CD14-positive monocyte (primary cell): ENCODE results near the gene PTPRO. TPM values are rescaled to one million over a fixed set of nuclear protein-coding genes. Genes with fewer than 3 reads are reported as not detected.

Source experiments
- DNase-seq, 3 donors: peaks; one replicate each; pipeline ENCODE4 v3.0.0-alpha.2; 2011 to 2022
- H2AFZ ChIP-seq: 2 replicates; pipeline ENCODE4 v1.6.0; 2012; ENCODE audit warnings: mild to moderate bottlenecking, low read depth, low read length, inconsistent platforms; ENCODE audit not compliant: insufficient read depth, poor library complexity, severe bottlenecking
- H3K27ac ChIP-seq, 2 donors: 1 replicate in 1 of 2; 2 replicates in 1 of 2; pipeline ENCODE4 v1.5.1; 2012 to 2013; ENCODE audit warnings: low read length in 2 of 2, control low read depth in 1 of 2, inconsistent platforms in 1 of 2, low read depth in 1 of 2, mild to moderate bottlenecking in 1 of 2
- H3K27me3 ChIP-seq, 2 donors: one replicate each; pipeline versions ENCODE4 v1.6.0 to v1.6.1; 2011 to 2013; ENCODE audit warnings: low read length in 2 of 2; ENCODE audit not compliant: control insufficient read depth in 2 of 2, insufficient read depth in 2 of 2
- H3K36me3 ChIP-seq, 2 donors: replicated peaks in 1 of 2; 1 replicate in 1 of 2; 2 replicates in 1 of 2; pipeline versions ENCODE4 v1.5.1 to v1.6.1; 2012 to 2013; ENCODE audit warnings: low read length in 2 of 2, control low read depth in 1 of 2, inconsistent platforms in 1 of 2, mild to moderate bottlenecking in 1 of 2; ENCODE audit not compliant: insufficient read depth in 2 of 2, control insufficient read depth in 1 of 2
- H3K4me1 ChIP-seq, 2 donors: 1 replicate in 1 of 2; 2 replicates in 1 of 2; pipeline versions ENCODE4 v1.5.1 to v1.6.1; 2012 to 2013; ENCODE audit warnings: low read length in 2 of 2, control low read depth in 1 of 2, inconsistent platforms in 1 of 2, mild to moderate bottlenecking in 1 of 2, moderate library complexity in 1 of 2; ENCODE audit not compliant: insufficient read depth in 2 of 2, control insufficient read depth in 1 of 2
- H3K4me2 ChIP-seq: replicated peaks from 2 replicates; pipeline ENCODE3; 2012; ENCODE audit warnings: low read length, moderate library complexity, mild to moderate bottlenecking; ENCODE audit not compliant: poor library complexity, severe bottlenecking; ENCODE audit errors: extremely low read depth
- H3K4me3 ChIP-seq, 3 experiments: fragments of 200-600 bp in 1 of 3; sonication (generic) in 1 of 3; replicated peaks in 1 of 3; 1 replicate in 2 of 3; 2 replicates in 1 of 3; pipeline ENCODE4 v1.5.1; 2011 to 2013; ENCODE audit warnings: low read length in 3 of 3, mild to moderate bottlenecking in 3 of 3, control low read depth in 2 of 3, low read depth in 2 of 3, inconsistent platforms in 1 of 3, moderate library complexity in 1 of 3
- H3K79me2 ChIP-seq: 2 replicates; pipeline ENCODE4 v1.6.0; 2012; ENCODE audit warnings: mild to moderate bottlenecking, control low read depth, inconsistent platforms, low read length, moderate library complexity; ENCODE audit not compliant: insufficient read depth
- H3K9ac ChIP-seq: 2 replicates; pipeline ENCODE4 v1.6.0; 2017; ENCODE audit warnings: low read length, mild to moderate bottlenecking; ENCODE audit not compliant: insufficient read depth, poor library complexity, severe bottlenecking
- H3K9me3 ChIP-seq, 2 donors: replicated peaks in 1 of 2; 1 replicate in 1 of 2; 2 replicates in 1 of 2; pipeline versions ENCODE4 v1.5.1 to v1.6.1; 2012 to 2013; ENCODE audit warnings: low read length in 2 of 2, control low read depth in 1 of 2; ENCODE audit not compliant: control insufficient read depth in 1 of 2, insufficient read depth in 1 of 2
- H4K20me1 ChIP-seq: 2 replicates; pipeline ENCODE4 v1.6.0; 2012; ENCODE audit warnings: mild to moderate bottlenecking, low read length, control low read depth, moderate library complexity; ENCODE audit not compliant: insufficient read depth
- H3K27ac Mint-ChIP-seq, 7 donors: one replicate each; pipeline ENCODE4 v1.8.0; 2020; ENCODE audit warnings: mild to moderate bottlenecking in 7 of 7, mixed read lengths in 7 of 7, moderate library complexity in 6 of 7, inconsistent platforms in 2 of 7
- H3K27me3 Mint-ChIP-seq, 3 donors: one replicate each; pipeline ENCODE4 v1.8.0; 2021 to 2022; ENCODE audit warnings: low read depth in 3 of 3, mild to moderate bottlenecking in 3 of 3, mixed read lengths in 3 of 3, moderate library complexity in 3 of 3, inconsistent platforms in 1 of 3
- H3K36me3 Mint-ChIP-seq, 2 donors: one replicate each; pipeline ENCODE4 v1.8.0; 2020; ENCODE audit warnings: mixed read lengths in 2 of 2, inconsistent platforms in 1 of 2, mild to moderate bottlenecking in 1 of 2
- H3K4me1 Mint-ChIP-seq: one replicate; pipeline ENCODE4 v1.8.0; 2020; ENCODE audit warnings: mild to moderate bottlenecking, mixed read lengths
- H3K4me3 Mint-ChIP-seq, 2 donors: one replicate each; pipeline ENCODE4 v1.8.0; 2020; ENCODE audit warnings: mild to moderate bottlenecking in 2 of 2, mixed read lengths in 2 of 2, moderate library complexity in 1 of 2
- H3K9me3 Mint-ChIP-seq, 7 donors: one replicate each; pipeline ENCODE4 v1.8.0; 2020 to 2022; ENCODE audit warnings: mixed read lengths in 7 of 7, mild to moderate bottlenecking in 6 of 7, moderate library complexity in 6 of 7, inconsistent platforms in 2 of 7
- CTCF ChIP-seq: fragments of 200-600 bp; IDR thresholded peaks from one replicate; pipeline ENCODE4 v1.8.0; 2022; ENCODE audit warnings: antibody characterized with exemption, mild to moderate bottlenecking
- WGBS: methylation state at CpG from one replicate; pipeline ENCODE4 v1.1.5; 2013; ENCODE audit warnings: missing lambda C conversion rate; ENCODE audit not compliant: insufficient coverage; 5-methylcytosine and 5-hydroxymethylcytosine counted together
- intact Hi-C, 2 donors: fragments of 100-400 bp; cut with micrococcal nuclease; formaldehyde crosslinking; loops; one replicate each; pipeline versions ENCODE4 v1.15.0 to v1.15.1; 2023
- polyA plus RNA-seq, 3 donors: library from polyadenylated mRNA; depleted of rRNA in 1 of 3; unstranded in 2 of 3; stranded (reverse) in 1 of 3; fragments of 300-500 nt in 2 of 3; fragments of >200 nt in 1 of 3; fragmentation: Illumina TruSeq in 2 of 3; gene quantifications; 1 replicate in 2 of 3; 2 replicates in 1 of 3; pipeline ENCODE4 v1.2.3, GENCODE V29; 2012 to 2021

Gene PTPRO
- polyA plus RNA-seq, 3 donors = 3.1 to 12.0 (median 4.7) TPM

DNA sequence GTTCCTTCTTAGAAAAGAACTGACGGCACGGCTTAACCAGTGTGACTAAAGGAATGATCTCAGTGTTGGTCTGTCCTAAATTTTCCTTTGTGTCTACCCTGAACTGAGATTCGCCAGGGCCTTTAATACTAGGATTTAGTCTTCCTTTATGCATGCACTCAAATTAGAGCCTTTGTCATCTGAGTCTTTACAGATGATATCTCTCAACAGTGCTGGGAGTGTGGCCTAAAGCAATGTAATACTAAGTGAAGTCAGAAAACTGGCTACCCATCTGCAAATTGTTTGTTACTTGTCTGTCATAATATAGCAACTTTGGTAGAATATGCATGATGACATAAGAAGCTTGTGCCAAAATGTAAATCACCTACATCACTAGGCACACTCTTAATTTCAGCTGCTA, 95.4 kb downstream of the PTPRO start:
- no peak overlapping the region for H3K4me2 ChIP-seq
- no peak for TF ChIP-seq CTCF
- H3K27ac ChIP-seq = no peak overlapping the region
- no peak overlapping the region for H3K9ac ChIP-seq
- H3K4me1 ChIP-seq = no peaks in the 10 kb centered on the region
- H3K4me3 ChIP-seq = no peak overlapping the region
- no peak overlapping the region for H3K27ac Mint-ChIP-seq
- DNase-seq = no peak
- intact Hi-C loops = no loop called here
- no peak overlapping the region for H3K4me3 Mint-ChIP-seq
- H3K9me3 ChIP-seq = no peaks in the 10 kb centered on the region
- peaks cover 1 to 15% (median 10%) of the 10 kb centered on the region in 3 donors for H3K27me3 Mint-ChIP-seq
- peaks cover 0 to 1% (median 0%) of the 10 kb centered on the region in 7 donors for H3K9me3 Mint-ChIP-seq
- 100% methylated on average over 3 of the region's 3 CpGs for WGBS
- H3K79me2 ChIP-seq = no peaks in the 10 kb centered on the region
- no peaks in the 10 kb centered on the region for H3K27me3 ChIP-seq
- H2AFZ ChIP-seq = no peak overlapping the region
- H3K36me3 Mint-ChIP-seq = no peaks in the 10 kb centered on the region
- H3K36me3 ChIP-seq = no peaks in the 10 kb centered on the region
- peaks cover 10% of the 10 kb centered on the region for H3K4me1 Mint-ChIP-seq
- no peaks in the 10 kb centered on the region for H4K20me1 ChIP-seq

DNA sequence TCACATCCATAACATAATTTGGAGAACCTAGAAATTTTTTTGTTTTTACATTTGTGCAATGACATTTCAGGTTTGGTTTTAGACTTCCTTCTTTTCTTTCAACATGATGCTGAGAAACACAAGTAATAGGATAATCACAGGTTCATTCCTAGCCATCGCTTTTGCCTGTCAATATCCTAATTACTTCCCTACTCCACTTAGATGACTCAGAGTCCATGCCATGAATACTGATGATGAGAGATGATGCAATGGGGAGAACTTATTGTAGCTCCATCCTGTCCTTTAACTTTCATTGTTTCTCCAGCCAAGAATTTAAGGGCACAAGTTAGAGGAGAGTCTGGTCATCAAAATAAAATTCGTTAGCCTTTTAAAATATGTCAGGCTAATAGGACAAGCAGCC, 101.3 kb downstream of the PTPRO start:
- no peak for DNase-seq
- H4K20me1 ChIP-seq = no peaks in the 10 kb centered on the region
- H3K4me2 ChIP-seq = no peak overlapping the region
- H2AFZ ChIP-seq = no peak overlapping the region
- H3K27ac ChIP-seq = no peak overlapping the region
- H3K27ac Mint-ChIP-seq = no peak overlapping the region
- peaks cover 0 to 8% (median 5%) of the 10 kb centered on the region in 3 donors for H3K27me3 Mint-ChIP-seq
- peaks cover 0 to 1% (median 0%) of the 10 kb centered on the region in 7 donors for H3K9me3 Mint-ChIP-seq
- no peak overlapping the region for H3K4me3 ChIP-seq
- H3K9ac ChIP-seq = no peak overlapping the region
- no peaks in the 10 kb centered on the region for H3K79me2 ChIP-seq
- no peaks in the 10 kb centered on the region for H3K4me1 ChIP-seq
- no peaks in the 10 kb centered on the region for H3K9me3 ChIP-seq
- H3K4me3 Mint-ChIP-seq = no peak overlapping the region
- TF ChIP-seq CTCF = no peak
- H3K4me1 Mint-ChIP-seq = no peaks in the 10 kb centered on the region
- intact Hi-C loops = no loop called here
- WGBS = no CpG with 5 or more reads among the region's 2 CpGs
- H3K36me3 Mint-ChIP-seq = no peaks in the 10 kb centered on the region
- peaks cover 0 to under 1% of the 10 kb centered on the region in 2 donors for H3K27me3 ChIP-seq
- H3K36me3 ChIP-seq = no peaks in the 10 kb centered on the region
